Panc1 (cell line): Measurements from ENCODE around the gene NF1. TPM values are rescaled to one million over a fixed set of nuclear protein-coding genes. Genes with fewer than 3 reads are reported as not detected.

Source experiments
- ATAC-seq: fragments of 200-7000 bp; cut with Tn5 transposase; 2 replicates; pipeline ENCODE4 v1.9.1; 2020; ENCODE audit warnings: mild to moderate bottlenecking, moderate library complexity
- BruUV-seq: library from RNA; stranded (reverse); fragments of 400-500 nt; replicated peaks from 2 replicates; lab custom pipeline; 2021; lab: Mats Ljungman, UMichigan
- CTCF ChIA-PET: fragments of 300-600 bp; sonication (Branson Sonifier 250); formaldehyde crosslinking; loops from one replicate; lab custom pipeline; 2022; ENCODE audit warnings: antibody characterized with exemption; lab: Charles Lee
- POLR2A ChIA-PET: fragments of 300-600 bp; sonication (Branson Sonifier 250); formaldehyde crosslinking; loops from one replicate; lab custom pipeline; 2022; ENCODE audit warnings: antibody characterized with exemption; lab: Charles Lee
- DNase-seq: peaks from one replicate; pipeline ENCODE4 v3.0.0-alpha.2; 2010; ENCODE audit warnings: low read depth, low spot score
- H3K27ac ChIP-seq: 2 replicates; pipeline ENCODE4 v1.5.1; 2011; ENCODE audit warnings: mild to moderate bottlenecking, low read length, inconsistent platforms
- H3K27me3 ChIP-seq: fragments of 200-500 bp; sonication (Bioruptor generic); 2 replicates; pipeline ENCODE4 v1.6.0; 2014; ENCODE audit warnings: low read length, inconsistent platforms; ENCODE audit not compliant: control insufficient read depth, insufficient read depth
- H3K36me3 ChIP-seq: fragments of 200-500 bp; sonication (Bioruptor generic); 2 replicates; pipeline ENCODE4 v1.5.1; 2014; ENCODE audit warnings: inconsistent platforms, mild to moderate bottlenecking, low read length, moderate library complexity; ENCODE audit not compliant: control insufficient read depth, insufficient read depth
- H3K4me1 ChIP-seq: 2 replicates; pipeline ENCODE4 v1.5.1; 2011; ENCODE audit warnings: inconsistent platforms, mild to moderate bottlenecking, low read length, moderate library complexity; ENCODE audit not compliant: control insufficient read depth, insufficient read depth
- H3K4me3 ChIP-seq, 2 experiments: 2 replicates each; pipeline ENCODE4 v1.5.1; 2011 to 2012; ENCODE audit warnings: low read depth in 2 of 2, low read length in 2 of 2, mild to moderate bottlenecking in 2 of 2, inconsistent platforms in 1 of 2, moderate library complexity in 1 of 2
- H3K9me3 ChIP-seq: fragments of 200-500 bp; sonication (Bioruptor generic); 2 replicates; pipeline ENCODE4 v1.5.1; 2014; ENCODE audit warnings: low read depth, mild to moderate bottlenecking, inconsistent platforms, low read length, moderate library complexity; ENCODE audit not compliant: control insufficient read depth, insufficient read depth
- CTCF ChIP-seq: fragments of 450-650 bp; IDR thresholded peaks from 2 replicates; pipeline ENCODE4 v1.5.1; 2017; ENCODE audit warnings: mild to moderate bottlenecking
- POLR2AphosphoS5 ChIP-seq: IDR thresholded peaks from 2 replicates; pipeline ENCODE4 v1.6.1; 2012; ENCODE audit warnings: mild to moderate bottlenecking, low read depth, low read length, moderate library complexity
- REST ChIP-seq, 2 experiments: IDR thresholded peaks; 2 replicates each; pipeline ENCODE4 v1.6.1; 2011 to 2012; ENCODE audit warnings: low read depth in 2 of 2, control low read depth in 1 of 2, low read length in 1 of 2, mild to moderate bottlenecking in 1 of 2, moderate library complexity in 1 of 2; ENCODE audit not compliant: insufficient read depth in 1 of 2
- SIN3A ChIP-seq: IDR thresholded peaks from 2 replicates; pipeline ENCODE4 v1.6.1; 2012; ENCODE audit warnings: low read depth, mild to moderate bottlenecking, low read length, moderate library complexity, borderline replicate concordance; ENCODE audit not compliant: insufficient read depth
- TCF7L2 ChIP-seq: IDR thresholded peaks from 2 replicates; pipeline ENCODE4 v1.6.1; 2011; ENCODE audit warnings: mild to moderate bottlenecking, low read depth, low read length, inconsistent platforms
- in situ Hi-C: cut with HindIII; loops from 2 replicates; pipeline ENCODE4 v1.10.0; 2016; ENCODE audit warnings: low sequenced_read_pairs, low pct_unique_long_range_greater_than_20kb
- intact Hi-C: fragments of 100-400 bp; cut with micrococcal nuclease; formaldehyde crosslinking; loops from one replicate; pipeline ENCODE4 v1.10.0; 2022; ENCODE audit not compliant: unreplicated experiment
- total RNA-seq: library from RNA; stranded (reverse); gene quantifications from one replicate; pipeline ENCODE4 v1.2.1, GENCODE V29; 2021; ENCODE audit not compliant: unreplicated experiment

The NF1 gene
- total RNA-seq, 1 experiment from 2014 or later: 82.5 TPM

GRCh38 chr17:31114956-31115555 lies 20.3 kb downstream of the NF1 start:
- DNase-seq: no peak

GRCh38 chr17:31116167-31116566 lies 21.4 kb downstream of the NF1 start:
- Histone ChIP-seq H3K27ac (no peak overlapping the region), H3K4me1 (peaks cover 7% of the 10 kb centered on the region; the same call in 1 of the 2 replicates), H3K9me3 (no peaks in the 10 kb centered on the region), H3K27me3 (no peaks in the 10 kb centered on the region), H3K4me3 (no peak overlapping the region), H3K36me3 (no peaks in the 10 kb centered on the region; the same call in 1 of the 2 replicates)
- intact Hi-C loops: no loop called here
- TF ChIP-seq REST (IDR thresholded peaks at IDR 0.05; ENCODE audit: insufficient read depth in 1 of 2, low read depth in 2 of 2, low read length in 1 of 2) (no peak), TCF7L2 (no peak), POLR2AphosphoS5 (no peak), SIN3A (no peak)
- ChIA-PET CTCF (no interaction called here), POLR2A (no interaction called here)
- no peak for DNase-seq
- no TSS peak for BruUV-seq
- no peak for ATAC-seq
- in situ Hi-C loops: no loop called here

More at GRCh38 chr17:31114956-31115555, 20.3 kb downstream of the NF1 start:
- Histone ChIP-seq H3K36me3 (no peaks in the 10 kb centered on the region; the same call in 1 of the 2 replicates), H3K4me1 (peaks cover 7% of the 10 kb centered on the region; the same call in 1 of the 2 replicates), H3K4me3 (no peak overlapping the region), H3K9me3 (no peaks in the 10 kb centered on the region), H3K27me3 (no peaks in the 10 kb centered on the region), H3K27ac (no peak overlapping the region)
- in situ Hi-C loops (no loop called here), intact Hi-C loops (no loop called here)
- TF ChIP-seq TCF7L2 (no peak), CTCF (no peak), SIN3A (no peak), REST (IDR thresholded peaks at IDR 0.05; ENCODE audit: insufficient read depth in 1 of 2, low read depth in 2 of 2, low read length in 1 of 2) (no peak), POLR2AphosphoS5 (no peak)
- POLR2A ChIA-PET: no interaction called here
- BruUV-seq: no TSS peak
- CTCF ChIA-PET: no interaction called here
- ATAC-seq: 0 out of 2 replicates have a peak, but pooled peaks have one; percentile 51
